Activated T-helper 1 cell treated with anti-CD3 and anti-CD28 coated beads, Interleukin-12 subunit alpha, Interleukin-12 subunit beta, Interleukin-2, Interleukin-4 antibody, amounts not matched to agents 30 ng/mL and 10 ng/mL and 1 ng/mL, durations not matched to agents 14 hours and 24 hours and 36 hours (primary cell): ENCODE data around the gene NFKBIA. TPM values are rescaled to one million over a fixed set of nuclear protein-coding genes. Genes with fewer than 3 reads are reported as not detected.
A peak's percentile ranks its signal among the peaks of the same experiment; 100 is the strongest.
"Not testable (repeated sequence)": the region's sequence is repeated elsewhere in the genome, so short reads cannot be mapped to it uniquely, and the experiment has no call there.

Experiments
- DNase-seq: peaks from one replicate; pipeline ENCODE4 v3.0.0; 2021; ENCODE audit warnings: low spot score
- H3K27ac Mint-ChIP-seq: one replicate; pipeline ENCODE4 v1.8.0; 2021; ENCODE audit warnings: mild to moderate bottlenecking, mixed read lengths
- H3K27me3 Mint-ChIP-seq: one replicate; pipeline ENCODE4 v1.8.0; 2022; ENCODE audit warnings: mild to moderate bottlenecking, moderate library complexity, mixed read lengths; ENCODE audit not compliant: insufficient read depth
- H3K36me3 Mint-ChIP-seq: one replicate; pipeline ENCODE4 v1.8.0; 2021; ENCODE audit warnings: low read depth, mixed read lengths
- H3K4me1 Mint-ChIP-seq: one replicate; pipeline ENCODE4 v1.8.0; 2021; ENCODE audit warnings: low read depth, mixed read lengths
- H3K4me3 Mint-ChIP-seq: one replicate; pipeline ENCODE4 v1.8.0; 2021; ENCODE audit warnings: mild to moderate bottlenecking, moderate library complexity, mixed read lengths
- H3K9me3 Mint-ChIP-seq: one replicate; pipeline ENCODE4 v1.8.0; 2021; ENCODE audit warnings: mixed read lengths
- intact Hi-C: fragments of 100-400 bp; cut with micrococcal nuclease; formaldehyde crosslinking; loops from one replicate; pipeline ENCODE4 v1.15.1; 2024
- total RNA-seq: library from RNA; stranded (reverse); gene quantifications from 2 replicates; pipeline ENCODE4 v1.2.3, GENCODE V29; 2022

Gene NFKBIA, protein sequence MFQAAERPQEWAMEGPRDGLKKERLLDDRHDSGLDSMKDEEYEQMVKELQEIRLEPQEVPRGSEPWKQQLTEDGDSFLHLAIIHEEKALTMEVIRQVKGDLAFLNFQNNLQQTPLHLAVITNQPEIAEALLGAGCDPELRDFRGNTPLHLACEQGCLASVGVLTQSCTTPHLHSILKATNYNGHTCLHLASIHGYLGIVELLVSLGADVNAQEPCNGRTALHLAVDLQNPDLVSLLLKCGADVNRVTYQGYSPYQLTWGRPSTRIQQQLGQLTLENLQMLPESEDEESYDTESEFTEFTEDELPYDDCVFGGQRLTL
- total RNA-seq: 591 and 599 TPM in 2 replicates

- intact Hi-C loops: loop anchor here (1.0 to 2.0 kb wide), 12 partner anchors 12 to 532 kb away; partner anchors contain the start of genes FAM177A1, PRORP, PSMA6 and SRP54
These were observed at the start of gene NFKBIA for GRCh38 chr14:35404449-35405303. Gene NFKBIA, minus strand, starts transcription at chr14:35404749. Its CDS starts 105 bp downstream, at chr14:35404644.

GRCh38 chr14:35446450-35446849 lies 41.9 kb upstream of the NFKBIA start:
- H3K4me3 Mint-ChIP-seq: no peak overlapping the region
- H3K36me3 Mint-ChIP-seq: no peaks in the 10 kb centered on the region
- no peaks in the 10 kb centered on the region for H3K27me3 Mint-ChIP-seq
- intact Hi-C loops: no loop called here
- no peaks in the 10 kb centered on the region for H3K4me1 Mint-ChIP-seq
- no peak for DNase-seq
- no peak overlapping the region for H3K27ac Mint-ChIP-seq
- no peaks in the 10 kb centered on the region for H3K9me3 Mint-ChIP-seq

More at GRCh38 chr14:35404449-35405303, at the start of gene NFKBIA:
- peaks cover 38% of the 10 kb centered on the region for H3K4me1 Mint-ChIP-seq
- H3K27me3 Mint-ChIP-seq: no peaks in the 10 kb centered on the region
- peaks cover 39% of the 10 kb centered on the region for H3K36me3 Mint-ChIP-seq
- peak; percentile 95 for DNase-seq
- H3K4me3 Mint-ChIP-seq: peak within 1 kb of the TSS; percentile 100
- no peaks in the 10 kb centered on the region for H3K9me3 Mint-ChIP-seq
- peak within 1 kb of the TSS; percentile 99 for H3K27ac Mint-ChIP-seq

- no peak overlapping the region for H3K27ac Mint-ChIP-seq
- H3K9me3 Mint-ChIP-seq: no peaks in the 10 kb centered on the region
- H3K4me1 Mint-ChIP-seq: no peaks in the 10 kb centered on the region
- intact Hi-C loops: no loop called here
- H3K27me3 Mint-ChIP-seq: no peaks in the 10 kb centered on the region
- no peak overlapping the region for H3K4me3 Mint-ChIP-seq
- DNase-seq: no peak
- no peaks in the 10 kb centered on the region for H3K36me3 Mint-ChIP-seq
These were observed 39.6 kb upstream of the NFKBIA start for GRCh38 chr14:35444104-35444503.

- intact Hi-C loops: no loop called here
- no peaks in the 10 kb centered on the region for H3K36me3 Mint-ChIP-seq
- H3K9me3 Mint-ChIP-seq: no peaks in the 10 kb centered on the region
- no peak overlapping the region for H3K27ac Mint-ChIP-seq
- H3K27me3 Mint-ChIP-seq: no peaks in the 10 kb centered on the region
- no peaks in the 10 kb centered on the region for H3K4me1 Mint-ChIP-seq
- DNase-seq: no peak
- no peak overlapping the region for H3K4me3 Mint-ChIP-seq
These were observed 36.6 kb upstream of the NFKBIA start for GRCh38 chr14:35441160-35441559.

DNA sequence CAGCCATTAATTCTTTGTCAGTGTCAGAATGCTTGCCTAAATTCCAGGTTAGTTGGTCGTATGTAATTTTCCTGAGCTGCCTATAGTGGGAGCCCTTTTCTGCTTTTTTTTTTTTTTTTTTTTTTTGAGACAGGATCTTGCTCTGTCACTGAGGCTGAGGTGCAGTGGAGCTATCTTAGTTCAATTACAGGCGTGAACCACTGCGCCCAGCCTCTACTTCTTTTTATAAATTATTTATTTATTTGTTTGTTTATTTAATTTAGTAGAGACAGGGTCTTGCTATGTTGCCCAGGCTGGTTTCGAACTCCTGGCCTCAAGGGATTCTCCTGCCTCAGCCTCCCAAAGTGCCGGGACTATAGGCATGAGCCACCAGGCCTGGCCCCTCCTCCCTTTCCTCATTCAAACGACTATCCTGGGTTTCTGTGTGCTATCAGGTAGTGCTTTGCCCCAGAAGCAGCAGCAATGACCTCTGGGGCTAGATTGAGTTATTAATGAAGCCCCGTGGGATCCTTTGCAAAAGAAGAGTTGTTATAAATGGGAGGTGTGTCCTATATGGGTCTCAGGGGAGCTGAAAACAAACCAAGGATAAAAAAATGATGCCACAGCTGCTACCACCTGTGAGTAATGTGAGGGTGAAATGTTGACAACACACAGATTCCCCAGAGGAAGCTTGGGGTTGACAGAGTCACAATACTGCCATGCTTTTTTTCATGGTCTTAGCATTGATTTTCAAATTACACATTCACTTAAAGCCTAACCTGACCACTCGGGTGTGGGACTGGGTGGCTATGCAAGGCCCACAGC lies 34.6 kb upstream of the NFKBIA start:
- intact Hi-C loops: loop anchor here (1.0 to 5.0 kb wide), 3 partner anchors 93 to 375 kb away; partner anchors contain the start of gene INSM2
- no peak overlapping the region for H3K27ac Mint-ChIP-seq
- DNase-seq: no peak
- H3K36me3 Mint-ChIP-seq: no peaks in the 10 kb centered on the region
- no peak overlapping the region for H3K4me3 Mint-ChIP-seq
- no peaks in the 10 kb centered on the region for H3K27me3 Mint-ChIP-seq
- H3K4me1 Mint-ChIP-seq: peaks cover 7% of the 10 kb centered on the region
- no peaks in the 10 kb centered on the region for H3K9me3 Mint-ChIP-seq

GRCh38 chr14:35438492-35438891 lies 33.9 kb upstream of the NFKBIA start:
- not testable (repeated sequence) for H3K9me3 Mint-ChIP-seq, H3K27ac Mint-ChIP-seq, H3K27me3 Mint-ChIP-seq, H3K4me3 Mint-ChIP-seq, DNase-seq, H3K36me3 Mint-ChIP-seq
- H3K4me1 Mint-ChIP-seq: peaks cover 11% of the 10 kb centered on the region
- intact Hi-C loops: loop anchor here (1.0 to 5.0 kb wide), 2 partner anchors 94 to 249 kb away; partner anchors contain the start of gene INSM2

GRCh38 chr14:35435177-35435576 lies 30.6 kb upstream of the NFKBIA start:
- Mint-ChIP-seq H3K27ac (no peak overlapping the region), H3K4me1 (peaks cover 14% of the 10 kb centered on the region), H3K9me3 (no peaks in the 10 kb centered on the region), H3K36me3 (no peaks in the 10 kb centered on the region), H3K27me3 (no peaks in the 10 kb centered on the region), H3K4me3 (no peak overlapping the region)
- no peak for DNase-seq
- intact Hi-C loops: loop anchor here (5.0 kb wide), 1 partner anchor 97 kb away; the partner anchor contains the start of gene INSM2

DNA sequence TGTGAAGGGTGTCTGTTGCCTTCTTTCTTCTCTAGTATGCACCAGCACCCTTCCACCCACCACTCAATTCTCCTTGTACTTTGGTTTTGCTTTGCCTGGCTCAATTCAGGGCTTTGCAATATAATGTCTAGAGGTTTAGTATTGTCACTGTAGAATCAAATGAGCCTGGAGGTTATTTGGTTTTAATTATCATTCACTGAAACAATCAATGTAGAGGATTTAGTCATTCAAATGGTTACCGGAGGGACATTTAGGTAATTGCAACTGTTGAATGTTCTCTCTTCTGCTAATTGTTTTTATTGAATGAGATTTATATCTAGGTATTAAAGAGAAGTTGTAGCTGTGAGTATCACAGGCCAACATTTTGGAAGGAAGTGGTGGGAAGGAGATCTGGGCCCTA lies 29.3 kb upstream of the NFKBIA start:
- Mint-ChIP-seq H3K9me3 (no peaks in the 10 kb centered on the region), H3K27me3 (no peaks in the 10 kb centered on the region), H3K4me1 (peaks cover 20% of the 10 kb centered on the region), H3K4me3 (no peak overlapping the region), H3K36me3 (no peaks in the 10 kb centered on the region), H3K27ac (no peak overlapping the region)
- intact Hi-C loops: no loop called here
- DNase-seq: no peak

DNA sequence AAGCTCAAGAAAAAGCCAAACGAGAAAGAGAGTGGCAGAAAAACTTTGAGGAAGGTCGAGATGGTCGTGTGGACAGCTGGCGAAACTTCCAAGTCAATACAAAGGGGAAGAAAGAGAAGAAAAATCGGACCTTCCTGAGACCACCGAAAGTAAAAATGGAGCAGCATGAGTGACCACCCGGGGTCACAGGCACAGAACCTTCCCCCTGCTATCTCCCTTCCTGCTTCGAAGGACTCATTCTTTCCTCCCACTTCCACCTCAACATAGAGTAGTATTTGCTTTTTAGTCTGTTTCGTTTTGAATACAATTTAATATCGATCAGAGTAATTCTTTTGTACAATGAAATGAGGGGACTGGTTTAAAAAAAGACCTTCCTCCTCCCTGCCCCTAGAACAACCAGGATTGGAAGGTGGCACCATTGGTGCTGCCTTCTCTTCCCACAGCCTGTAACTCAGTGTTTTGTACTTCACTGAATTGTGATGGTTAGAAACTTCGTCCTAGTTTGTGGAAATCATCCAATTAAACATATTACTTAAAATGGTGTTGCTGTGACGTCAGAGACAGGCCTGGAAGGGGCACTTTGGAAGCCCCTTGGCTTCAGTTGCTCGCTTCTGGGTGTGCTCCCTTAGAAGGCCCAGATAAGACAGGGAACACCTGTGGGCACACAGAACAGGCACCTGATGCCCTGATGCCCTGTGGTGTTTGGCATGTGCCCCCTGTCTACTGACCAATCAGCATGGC lies 26.1 kb upstream of the NFKBIA start:
- Mint-ChIP-seq H3K4me1 (peaks cover 30% of the 10 kb centered on the region), H3K9me3 (no peaks in the 10 kb centered on the region), H3K4me3 (no peak overlapping the region), H3K27me3 (no peaks in the 10 kb centered on the region), H3K27ac (no peak overlapping the region), H3K36me3 (no peaks in the 10 kb centered on the region)
- no peak for DNase-seq
- intact Hi-C loops: no loop called here

DNA sequence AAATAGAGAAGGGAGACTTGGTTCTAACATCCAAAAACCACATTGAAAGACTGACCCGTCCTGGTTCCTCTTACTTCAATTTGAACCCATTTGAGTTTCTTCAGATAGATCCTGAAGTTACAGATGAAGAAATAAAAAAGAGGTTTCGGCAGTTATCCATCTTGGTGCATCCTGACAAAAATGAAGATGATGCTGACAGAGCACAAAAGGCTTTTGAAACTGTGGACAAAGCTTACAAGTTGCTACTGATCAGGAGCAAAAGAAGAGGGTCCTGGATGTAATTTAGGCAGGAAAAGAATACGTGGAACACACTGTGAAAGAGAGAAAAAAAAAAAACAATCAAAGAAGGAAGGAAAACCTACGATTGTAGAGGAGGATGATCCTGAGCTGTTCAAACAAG lies 25.4 kb upstream of the NFKBIA start:
- Mint-ChIP-seq H3K9me3 (no peaks in the 10 kb centered on the region), H3K4me3 (no peak overlapping the region)

DNA sequence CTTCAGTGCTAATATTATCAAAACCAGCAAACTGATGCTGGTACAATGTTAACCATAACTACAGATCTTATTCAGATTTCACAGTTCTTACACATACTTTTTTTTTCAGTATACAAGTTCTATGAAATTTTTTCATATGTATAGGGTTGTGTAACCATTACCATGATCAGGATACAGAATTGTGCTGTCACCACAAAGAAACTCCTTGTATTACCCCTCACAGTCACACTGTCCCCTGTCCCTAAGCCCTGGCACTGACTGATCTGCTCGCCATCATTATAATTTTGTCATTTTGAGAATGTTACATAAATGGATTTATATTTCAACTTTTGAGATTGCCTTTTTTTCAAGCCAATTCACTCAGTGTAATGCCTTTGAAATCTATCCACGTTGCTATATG lies 21.3 kb upstream of the NFKBIA start:
- Mint-ChIP-seq H3K27ac (no peak overlapping the region), H3K4me1 (peaks cover 27% of the 10 kb centered on the region), H3K4me3 (no peak overlapping the region), H3K9me3 (peaks cover 5% of the 10 kb centered on the region), H3K36me3 (no peaks in the 10 kb centered on the region), H3K27me3 (peaks cover 2% of the 10 kb centered on the region)
- DNase-seq: no peak
- intact Hi-C loops: no loop called here

More for the DNA sequence above, 25.4 kb upstream of the NFKBIA start:
- intact Hi-C loops: no loop called here
- no peak for DNase-seq
- peak overlapping the region; percentile 3 for H3K27ac Mint-ChIP-seq
- no peaks in the 10 kb centered on the region for H3K27me3 Mint-ChIP-seq
- H3K36me3 Mint-ChIP-seq: no peaks in the 10 kb centered on the region
- peaks cover 24% of the 10 kb centered on the region for H3K4me1 Mint-ChIP-seq

GRCh38 chr14:35423621-35424020 lies 19.1 kb upstream of the NFKBIA start:
- Mint-ChIP-seq H3K27ac (no peak overlapping the region), H3K4me3 (no peak overlapping the region), H3K9me3 (peaks cover 5% of the 10 kb centered on the region), H3K36me3 (no peaks in the 10 kb centered on the region), H3K4me1 (peaks cover 32% of the 10 kb centered on the region), H3K27me3 (peaks cover 2% of the 10 kb centered on the region)
- DNase-seq: no peak
- intact Hi-C loops: no loop called here
